HUDEP-2 (cell line): ENCODE measurements around the gene LMOD3.

ENCODE experiments used
- DNase-seq, 76 experiments: peaks; one replicate each; lab custom pipeline; 2025; ENCODE audit not compliant: unreplicated experiment in 76 of 76; lab: John Stamatoyannopoulos, UW

Gene LMOD3

GRCh38 chr3:69066121-69066520, 56.3 kb downstream of the LMOD3 start:
- DNase-seq: no peak

GRCh38 chr3:69065318-69065964, 57.0 kb downstream of the LMOD3 start:
- DNase-seq: no peak

GRCh38 chr3:69063636-69064035, 58.8 kb downstream of the LMOD3 start:
- no peak for DNase-seq

GRCh38 chr3:69059688-69060087, 62.7 kb downstream of the LMOD3 start:
- DNase-seq: peak in 1 of 76 experiments; percentile 2

- no peak for DNase-seq
Observed at GRCh38 chr3:69058947-69059224, 63.5 kb downstream of the LMOD3 start.

GRCh38 chr3:69058180-69058946, 64.0 kb downstream of the LMOD3 start:
- DNase-seq: no peak
